Peyer's patch (tissue), 4 donors: ENCODE data around the gene FGF21.

ENCODE experiments used
- CTCF ChIP-seq, 6 experiments: fragments of 450-650 bp in 4 of 6; fragments of 200-600 bp in 2 of 6; sonication (generic) in 1 of 6; IDR thresholded peaks; one replicate each; pipeline ENCODE4 v1.5.1; 2017 to 2019; ENCODE audit warnings: antibody characterized with exemption in 6 of 6, mild to moderate bottlenecking in 3 of 6, moderate library complexity in 1 of 6
- POLR2A ChIP-seq, 2 donors: fragments of 450-650 bp; IDR thresholded peaks; one replicate each; pipeline ENCODE4 v1.5.1; 2017; ENCODE audit warnings: antibody characterized with exemption in 2 of 2, mild to moderate bottlenecking in 2 of 2, moderate library complexity in 2 of 2

- TF ChIP-seq CTCF (IDR thresholded peaks at IDR 0.05) (no peak), POLR2A (IDR thresholded peaks at IDR 0.05) (no peak)
These were observed 44.3 kb downstream of the FGF21 start for GRCh38 chr19:48799358-48800300.
